GM18868 (cell line): ENCODE measurements around the gene LGI1.

Experiments
- ATAC-seq: cut with Tn5 transposase; IDR thresholded peaks from one replicate; pipeline ENCODE4 v1.9.1; 2021; ENCODE audit warnings: mild to moderate bottlenecking, moderate library complexity; ENCODE audit not compliant: unreplicated experiment

Gene LGI1

GRCh38 chr10:93754761-93755160, 3.0 kb upstream of the LGI1 start:
- no peak for ATAC-seq

GRCh38 chr10:93755443-93756116, 2.2 kb upstream of the LGI1 start:
- no peak for ATAC-seq

GRCh38 chr10:93756118-93756517, 1.6 kb upstream of the LGI1 start:
- ATAC-seq, result no peak

- ATAC-seq, result no peak
Observed at GRCh38 chr10:93757136-93757535, 600 bp upstream of the LGI1 start.

- no peak for ATAC-seq
Observed at GRCh38 chr10:93758508-93758885, 761 bp downstream of the LGI1 start.

GRCh38 chr10:93758891-93759410, 1.2 kb downstream of the LGI1 start:
- ATAC-seq, result no peak

GRCh38 chr10:93760490-93760889, 2.8 kb downstream of the LGI1 start:
- ATAC-seq, result no peak

- ATAC-seq, result no peak
Observed at GRCh38 chr10:93762979-93763391, 5.2 kb downstream of the LGI1 start.

- ATAC-seq, result no peak
Observed at GRCh38 chr10:93766918-93767317, 9.2 kb downstream of the LGI1 start.

- ATAC-seq, result no peak
Observed at GRCh38 chr10:93767724-93768399, 10.1 kb downstream of the LGI1 start.

GRCh38 chr10:93768892-93769291, 11.2 kb downstream of the LGI1 start:
- ATAC-seq, result no peak

GRCh38 chr10:93771354-93771753, 13.6 kb downstream of the LGI1 start:
- no peak for ATAC-seq

GRCh38 chr10:93773120-93773519, 15.4 kb downstream of the LGI1 start:
- no peak for ATAC-seq

GRCh38 chr10:93773705-93774104, 16.0 kb downstream of the LGI1 start:
- ATAC-seq, result no peak

- no peak for ATAC-seq
Observed at GRCh38 chr10:93775356-93775755, 17.6 kb downstream of the LGI1 start.

- no peak for ATAC-seq
Observed at GRCh38 chr10:93777092-93777491, 19.4 kb downstream of the LGI1 start.

GRCh38 chr10:93784059-93784458, 26.3 kb downstream of the LGI1 start:
- ATAC-seq, result no peak

GRCh38 chr10:93788413-93789208, 30.9 kb downstream of the LGI1 start:
- ATAC-seq, result no peak

GRCh38 chr10:93790439-93790838, 32.7 kb downstream of the LGI1 start:
- ATAC-seq, result no peak

GRCh38 chr10:93796167-93796566, 38.4 kb downstream of the LGI1 start:
- no peak for ATAC-seq

- no peak for ATAC-seq
Observed at GRCh38 chr10:93797825-93798224, 40.1 kb downstream of the LGI1 start.
